GM06990 (cell line): ENCODE data around the gene FLT1.
A peak's percentile ranks its signal among the peaks of the same experiment; 100 is the strongest.

ENCODE experiments used
- DNase-seq: peaks from one replicate; pipeline ENCODE4 v3.0.0-alpha.2; 2011; ENCODE audit not compliant: insufficient read length; ENCODE audit errors: extremely low read depth
- H3K27me3 ChIP-seq: replicated peaks from 2 replicates; pipeline ENCODE4 v1.6.0; 2011; ENCODE audit warnings: low read length; ENCODE audit not compliant: control insufficient read depth, insufficient read depth
- H3K36me3 ChIP-seq: 2 replicates; pipeline ENCODE4 v1.5.1; 2011; ENCODE audit warnings: low read length; ENCODE audit not compliant: control insufficient read depth, insufficient read depth
- H3K4me3 ChIP-seq: replicated peaks from 2 replicates; pipeline ENCODE4 v1.5.1; 2011; ENCODE audit warnings: low read depth, mild to moderate bottlenecking, control low read depth, low read length
- TF ChIP-seq, protein P1 (sequence below): IDR thresholded peaks from 2 replicates; pipeline ENCODE4 v1.5.1; 2011; ENCODE audit warnings: low read length, control low read depth, mild to moderate bottlenecking, inconsistent platforms; ENCODE audit not compliant: insufficient read depth, poor library complexity, severe bottlenecking

FLT1 gene

DNA sequence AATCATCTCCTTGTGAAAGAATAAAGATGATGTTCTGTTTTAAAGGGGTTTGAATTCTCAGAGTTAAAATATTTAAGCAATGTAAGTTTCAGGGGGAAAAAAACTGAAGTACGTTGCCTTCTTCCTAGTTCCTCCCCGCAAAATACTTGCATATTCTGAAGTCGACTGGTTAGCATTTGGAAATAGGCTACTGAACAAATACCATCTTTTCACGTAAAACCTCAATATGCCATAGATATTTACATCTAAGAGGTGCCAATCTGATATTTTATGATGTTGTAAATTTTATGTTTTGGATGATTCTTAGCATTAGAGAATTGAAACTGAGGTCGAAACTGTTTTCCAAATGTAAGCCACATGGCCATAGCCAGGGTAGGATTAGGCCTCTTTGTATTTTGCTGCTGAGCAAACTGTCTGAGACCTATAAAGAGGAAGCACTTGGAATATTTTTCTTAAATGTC, 138.3 kb downstream of the FLT1 start:
- Histone ChIP-seq H3K4me3 (no peak overlapping the region), H3K36me3 (no peaks in the 10 kb centered on the region), H3K27me3 (no peaks in the 10 kb centered on the region)
- TF ChIP-seq, protein P1, sequence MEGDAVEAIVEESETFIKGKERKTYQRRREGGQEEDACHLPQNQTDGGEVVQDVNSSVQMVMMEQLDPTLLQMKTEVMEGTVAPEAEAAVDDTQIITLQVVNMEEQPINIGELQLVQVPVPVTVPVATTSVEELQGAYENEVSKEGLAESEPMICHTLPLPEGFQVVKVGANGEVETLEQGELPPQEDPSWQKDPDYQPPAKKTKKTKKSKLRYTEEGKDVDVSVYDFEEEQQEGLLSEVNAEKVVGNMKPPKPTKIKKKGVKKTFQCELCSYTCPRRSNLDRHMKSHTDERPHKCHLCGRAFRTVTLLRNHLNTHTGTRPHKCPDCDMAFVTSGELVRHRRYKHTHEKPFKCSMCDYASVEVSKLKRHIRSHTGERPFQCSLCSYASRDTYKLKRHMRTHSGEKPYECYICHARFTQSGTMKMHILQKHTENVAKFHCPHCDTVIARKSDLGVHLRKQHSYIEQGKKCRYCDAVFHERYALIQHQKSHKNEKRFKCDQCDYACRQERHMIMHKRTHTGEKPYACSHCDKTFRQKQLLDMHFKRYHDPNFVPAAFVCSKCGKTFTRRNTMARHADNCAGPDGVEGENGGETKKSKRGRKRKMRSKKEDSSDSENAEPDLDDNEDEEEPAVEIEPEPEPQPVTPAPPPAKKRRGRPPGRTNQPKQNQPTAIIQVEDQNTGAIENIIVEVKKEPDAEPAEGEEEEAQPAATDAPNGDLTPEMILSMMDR: no peak
- DNase-seq: no peak

DNA sequence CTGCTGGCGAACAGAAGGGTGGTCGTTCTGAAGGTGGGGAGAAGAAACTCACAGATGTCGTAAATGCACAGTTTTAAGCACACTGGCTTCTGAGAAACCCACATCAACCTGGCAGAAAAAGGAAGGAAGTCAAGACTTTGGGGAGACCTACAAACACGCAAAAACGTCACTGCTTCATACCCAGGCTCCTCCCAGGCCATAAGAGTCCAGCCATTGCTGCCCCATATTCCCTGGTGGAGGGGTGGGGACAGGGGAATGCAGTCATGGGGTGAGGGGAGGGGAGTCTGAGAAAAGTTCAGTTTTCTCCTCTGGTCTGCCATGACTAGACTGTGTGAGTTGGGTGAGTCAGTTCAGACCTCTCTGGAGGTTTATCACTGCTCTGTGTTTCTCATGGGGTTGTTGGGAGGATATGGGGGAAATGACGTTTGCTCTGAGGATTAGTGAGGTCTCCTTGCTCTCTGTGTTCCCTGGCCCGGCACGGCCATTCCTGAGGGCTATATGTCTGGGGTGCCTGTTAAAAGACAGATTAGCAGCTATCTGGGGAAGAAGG, 139.0 kb downstream of the FLT1 start:
- TF ChIP-seq, protein P1: no peak

DNA sequence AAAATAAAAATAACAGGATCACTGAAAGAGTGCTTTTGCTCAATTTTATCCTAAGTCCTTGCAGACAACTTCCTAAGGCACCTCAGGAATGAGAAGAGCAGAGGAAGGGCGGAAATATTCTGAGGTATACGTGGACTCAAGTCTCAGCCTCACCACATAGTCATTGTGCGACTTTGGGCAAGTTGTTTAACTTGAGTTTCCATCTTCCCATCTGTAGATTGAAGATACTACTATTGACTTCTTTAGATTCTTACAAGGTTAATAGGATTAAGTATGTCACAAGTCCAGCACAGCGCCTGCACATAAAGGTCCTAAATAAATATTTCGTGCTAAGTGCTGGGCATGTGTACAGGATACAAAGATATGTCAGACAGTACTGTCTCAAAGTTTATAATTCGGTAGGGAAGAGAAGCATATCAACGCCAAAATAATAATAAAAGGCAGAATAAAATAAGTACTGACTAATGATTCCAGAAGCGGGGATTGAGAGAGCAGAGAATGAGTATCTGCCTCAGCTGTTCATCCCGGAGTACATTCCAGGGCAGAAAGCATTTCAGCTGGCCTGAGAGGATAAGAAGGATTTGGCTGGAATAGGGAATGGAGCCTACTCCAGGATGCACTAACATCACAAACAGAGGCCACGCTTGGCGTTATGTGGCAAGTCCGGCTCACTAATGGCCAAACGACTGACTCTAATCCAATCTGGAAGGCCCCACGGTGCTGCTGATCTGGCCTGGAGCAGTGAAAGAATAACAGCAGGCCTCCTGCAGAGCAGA, 139.7 kb downstream of the FLT1 start:
- no peaks in the 10 kb centered on the region for H3K27me3 ChIP-seq
- TF ChIP-seq, protein P1: no peak
- no peak overlapping the region for H3K4me3 ChIP-seq
- no peak for DNase-seq
- no peaks in the 10 kb centered on the region for H3K36me3 ChIP-seq

More for the DNA sequence above, 139.0 kb downstream of the FLT1 start:
- DNase-seq: peak; percentile 6
- Histone ChIP-seq H3K27me3 (no peaks in the 10 kb centered on the region), H3K4me3 (no peak overlapping the region), H3K36me3 (no peaks in the 10 kb centered on the region)

DNA sequence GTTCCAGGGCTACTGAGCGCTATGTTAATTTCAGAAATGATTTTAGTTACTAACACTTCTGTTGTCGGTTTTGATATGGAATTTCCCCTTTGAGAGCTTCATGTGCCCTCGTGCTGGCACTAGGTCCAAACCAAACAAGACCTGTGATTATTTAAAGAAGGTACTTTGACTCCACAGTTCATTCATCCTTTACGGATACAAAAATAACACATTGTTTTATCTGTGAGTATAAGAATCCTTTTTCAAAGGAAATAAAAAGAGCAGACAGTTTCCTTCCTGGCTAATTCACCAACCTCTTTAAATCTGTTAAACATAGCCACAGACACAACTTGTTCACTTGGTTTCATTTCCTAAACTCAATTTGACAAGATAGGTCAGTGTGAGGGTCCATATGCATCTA, 141.2 kb downstream of the FLT1 start:
- DNase-seq: no peak
- no peaks in the 10 kb centered on the region for H3K36me3 ChIP-seq
- TF ChIP-seq, protein P1: no peak
- H3K4me3 ChIP-seq: no peak overlapping the region
- no peaks in the 10 kb centered on the region for H3K27me3 ChIP-seq

DNA sequence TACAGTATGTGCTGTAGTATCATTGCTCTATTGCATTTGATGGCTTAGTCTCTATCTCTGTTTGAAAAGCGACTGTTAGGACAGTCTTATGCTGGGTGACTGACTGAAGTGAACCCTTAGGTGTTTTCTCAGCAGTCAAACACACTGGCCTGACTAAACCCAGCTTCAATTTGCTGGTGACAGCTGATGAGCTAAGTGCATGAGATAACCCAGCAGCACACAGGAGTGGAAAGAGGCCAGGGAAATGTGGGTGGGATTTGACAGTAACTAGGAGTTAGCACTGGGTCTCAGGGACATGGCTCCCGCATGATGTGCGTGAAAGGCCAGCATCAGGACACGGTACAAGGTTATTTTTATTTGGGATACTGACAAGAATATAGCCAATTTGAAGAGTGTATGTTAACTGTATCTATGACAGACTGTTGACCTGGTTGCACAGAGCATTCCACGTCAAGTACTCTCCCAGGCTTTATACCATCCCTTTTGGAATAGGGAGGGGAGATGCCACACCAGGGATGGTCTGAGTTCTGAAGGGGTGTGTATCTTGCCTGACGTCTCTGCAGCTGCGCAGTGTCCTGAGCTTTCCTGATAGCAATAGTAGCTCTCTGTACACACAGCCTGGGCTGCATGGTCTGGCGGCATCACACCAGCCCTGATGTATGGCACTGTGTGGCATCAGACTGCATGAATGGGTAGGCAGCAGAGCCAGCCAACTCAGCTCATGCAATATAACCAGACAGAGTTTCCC, 144.8 kb downstream of the FLT1 start:
- no peak for DNase-seq
- H3K36me3 ChIP-seq: no peaks in the 10 kb centered on the region
- TF ChIP-seq, protein P1: no peak
- H3K27me3 ChIP-seq: no peaks in the 10 kb centered on the region
- no peak overlapping the region for H3K4me3 ChIP-seq
